Caki2 (cell line): ENCODE data around the gene AK4. TPM values are rescaled to one million over a fixed set of nuclear protein-coding genes. Genes with fewer than 3 reads are reported as not detected.

Experiments
- DNase-seq: peaks from one replicate; pipeline ENCODE4 v3.0.0-alpha.2; 2015; ENCODE audit warnings: low read depth
- in situ Hi-C: cut with HindIII; loops from 2 replicates; pipeline ENCODE4 v1.10.0; 2016; ENCODE audit warnings: low sequenced_read_pairs, low pct_unique_long_range_greater_than_20kb, mixed read lengths
- total RNA-seq: library from RNA; depleted of rRNA; stranded (reverse); fragments of >200 nt; shearing (Covaris generic); gene quantifications from 2 replicates; pipeline ENCODE4 v1.2.3, GENCODE V29; 2014; ENCODE audit warnings: low replicate concordance

The AK4 gene
- total RNA-seq, 1 experiment from 2014 or later, result 14.0 TPM

- DNase-seq, result no peak
- in situ Hi-C loops, result no loop called here
Observed at GRCh38 chr1:65197636-65198035, 49.6 kb downstream of the AK4 start.

DNA sequence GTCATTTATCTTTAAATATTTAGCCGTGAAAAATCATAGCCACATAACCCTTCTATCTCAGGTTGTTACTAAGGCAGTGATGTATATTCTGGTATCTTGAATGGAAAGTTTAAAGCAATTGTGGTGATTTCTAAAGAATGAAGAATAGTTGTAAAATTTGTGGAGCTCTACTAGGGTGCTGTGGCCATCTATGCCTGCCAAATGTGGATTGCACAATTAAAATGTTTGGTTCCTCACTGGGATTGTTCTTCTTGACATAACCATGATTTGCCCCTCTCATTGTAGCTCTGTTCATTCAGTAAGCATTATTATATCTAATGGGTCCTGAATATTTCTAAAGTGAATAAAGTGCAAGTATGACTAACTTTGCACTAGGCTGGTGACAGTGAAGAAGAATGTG lies 50.1 kb downstream of the AK4 start:
- no peak for DNase-seq
- in situ Hi-C loops, result no loop called here

DNA sequence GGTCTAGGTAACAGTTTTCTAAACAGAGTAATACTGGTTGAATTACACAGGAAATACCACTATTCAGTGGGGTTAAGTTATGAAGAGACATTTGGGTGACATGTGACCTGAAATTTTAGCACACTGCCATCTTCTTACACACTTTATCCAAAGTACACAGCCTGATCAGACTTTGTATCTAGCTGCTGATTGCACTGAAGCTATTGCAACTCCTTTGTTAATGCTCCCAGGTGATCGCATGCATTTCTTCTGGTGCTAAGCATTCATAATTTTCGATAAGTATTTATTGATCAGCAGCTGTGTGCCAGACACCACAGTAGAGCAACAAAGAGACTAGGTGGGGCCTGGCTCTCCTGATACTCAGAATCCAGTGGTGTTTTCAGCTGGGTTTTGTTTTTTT lies 52.4 kb downstream of the AK4 start:
- in situ Hi-C loops, result no loop called here

GRCh38 chr1:65206836-65207235 lies 58.8 kb downstream of the AK4 start:
- in situ Hi-C loops, result no loop called here
- DNase-seq, result no peak

More for the DNA sequence above, 52.4 kb downstream of the AK4 start:
- DNase-seq, result no peak

- in situ Hi-C loops, result no loop called here
Observed at GRCh38 chr1:65207317-65207716, 59.3 kb downstream of the AK4 start.

GRCh38 chr1:65208563-65208973 lies 60.6 kb downstream of the AK4 start:
- no peak for DNase-seq
- in situ Hi-C loops, result no loop called here

More at GRCh38 chr1:65207317-65207716, 59.3 kb downstream of the AK4 start:
- DNase-seq, result no peak

GRCh38 chr1:65209005-65209885 lies 61.2 kb downstream of the AK4 start:
- in situ Hi-C loops, result no loop called here

GRCh38 chr1:65210325-65210724 lies 62.3 kb downstream of the AK4 start:
- in situ Hi-C loops, result loop anchor here (10.0 kb wide), 1 partner anchor 146 kb away; no protein-coding TSS in a partner anchor

More at GRCh38 chr1:65209005-65209885, 61.2 kb downstream of the AK4 start:
- peak; percentile 33 for DNase-seq

GRCh38 chr1:65211331-65211730 lies 63.3 kb downstream of the AK4 start:
- in situ Hi-C loops, result loop anchor here (10.0 kb wide), 1 partner anchor 147 kb away; no protein-coding TSS in a partner anchor
- DNase-seq, result no peak

More at GRCh38 chr1:65210325-65210724, 62.3 kb downstream of the AK4 start:
- no peak for DNase-seq

GRCh38 chr1:65213271-65214023 lies 65.4 kb downstream of the AK4 start:
- no peak for DNase-seq
- in situ Hi-C loops, result loop anchor here (10.0 kb wide), 1 partner anchor 149 kb away; no protein-coding TSS in a partner anchor

GRCh38 chr1:65214340-65215027 lies 66.5 kb downstream of the AK4 start:
- in situ Hi-C loops, result loop anchor here (10.0 kb wide), 1 partner anchor 150 kb away; no protein-coding TSS in a partner anchor

GRCh38 chr1:65216989-65217388 lies 69.0 kb downstream of the AK4 start:
- in situ Hi-C loops, result loop anchor here (10.0 kb wide), 1 partner anchor 152 kb away; no protein-coding TSS in a partner anchor

More at GRCh38 chr1:65214340-65215027, 66.5 kb downstream of the AK4 start:
- no peak for DNase-seq

DNA sequence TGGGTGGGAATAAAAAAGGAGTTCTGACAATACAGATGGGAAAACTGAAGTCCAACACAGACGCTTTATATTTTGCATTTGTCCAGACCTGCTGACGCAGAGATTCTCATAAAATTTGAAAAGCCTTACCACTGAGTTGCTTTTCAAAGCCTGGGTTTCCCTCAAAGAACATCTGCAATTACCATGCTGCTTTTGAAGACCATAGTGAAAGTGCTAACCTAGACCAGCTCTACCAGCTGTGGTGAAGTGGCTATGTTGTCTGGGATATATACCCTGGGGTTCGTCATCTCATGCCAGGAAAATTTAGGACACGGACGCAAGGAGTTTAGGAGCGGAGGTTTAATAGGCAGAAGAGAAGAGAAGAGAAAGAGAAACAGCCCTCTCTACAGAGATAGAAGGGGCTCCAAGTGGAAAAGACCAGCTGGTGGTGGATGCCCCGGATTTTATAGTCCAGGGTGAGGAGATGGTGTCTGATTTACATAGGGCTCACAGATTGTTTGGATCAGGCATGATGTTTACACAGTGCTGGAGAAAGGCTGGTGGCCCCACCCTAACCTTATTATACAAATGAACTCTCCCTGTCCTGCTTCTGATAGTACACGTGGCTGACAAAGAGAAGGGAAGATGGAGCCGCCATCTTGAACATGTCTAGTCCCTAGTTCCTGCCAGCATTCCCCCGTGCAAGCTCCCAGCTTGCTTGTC lies 73.8 kb downstream of the AK4 start:
- no peak for DNase-seq
- in situ Hi-C loops, result no loop called here

More at GRCh38 chr1:65216989-65217388, 69.0 kb downstream of the AK4 start:
- no peak for DNase-seq

- in situ Hi-C loops, result no loop called here
- no peak for DNase-seq
Observed at GRCh38 chr1:65222340-65222940, 74.4 kb downstream of the AK4 start.

GRCh38 chr1:65224681-65225091 lies 76.7 kb downstream of the AK4 start:
- in situ Hi-C loops, result no loop called here
- DNase-seq, result no peak

DNA sequence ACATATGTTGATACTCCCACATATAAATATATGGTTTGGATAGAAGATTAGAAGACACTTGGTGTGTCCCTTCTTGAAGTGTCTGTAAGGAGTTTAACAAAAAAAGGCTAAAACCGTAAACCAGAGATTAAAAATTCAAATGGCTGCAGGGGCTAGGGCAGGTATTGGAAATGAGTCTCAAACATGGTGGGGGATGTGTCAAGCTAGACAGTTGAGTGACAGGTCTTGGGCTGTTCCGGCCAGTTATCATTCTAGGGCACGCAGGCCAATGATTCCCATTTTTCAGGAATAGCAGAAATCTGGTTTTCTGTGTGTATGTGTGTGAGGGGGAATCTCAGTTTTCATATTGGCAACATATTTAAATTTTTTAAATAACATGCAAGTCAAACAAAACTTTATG lies 77.2 kb downstream of the AK4 start:
- in situ Hi-C loops, result no loop called here
- no peak for DNase-seq

DNA sequence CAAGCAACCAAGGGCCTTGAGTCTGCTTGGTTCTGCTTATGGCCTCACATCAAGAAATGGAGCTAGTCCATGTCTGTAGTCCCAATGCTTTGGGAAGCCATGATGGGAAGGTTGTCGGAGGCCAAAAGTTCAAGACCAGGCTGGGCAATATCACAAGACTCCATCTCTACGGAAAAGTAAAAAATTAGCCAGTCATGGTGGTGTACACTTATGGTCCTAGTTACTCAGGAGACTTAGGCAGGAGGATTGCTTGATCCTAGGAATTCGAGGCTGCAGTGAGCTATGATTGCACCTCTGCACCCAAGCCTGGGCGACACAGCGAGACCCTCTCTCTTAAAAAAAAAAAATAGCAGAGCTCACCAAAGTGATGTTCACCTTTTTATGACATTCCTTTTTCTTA lies 81.2 kb downstream of the AK4 start:
- in situ Hi-C loops, result no loop called here

More for the DNA sequence above, 81.2 kb downstream of the AK4 start:
- no peak for DNase-seq
